ENCODE results near the gene SP1.

DNA sequence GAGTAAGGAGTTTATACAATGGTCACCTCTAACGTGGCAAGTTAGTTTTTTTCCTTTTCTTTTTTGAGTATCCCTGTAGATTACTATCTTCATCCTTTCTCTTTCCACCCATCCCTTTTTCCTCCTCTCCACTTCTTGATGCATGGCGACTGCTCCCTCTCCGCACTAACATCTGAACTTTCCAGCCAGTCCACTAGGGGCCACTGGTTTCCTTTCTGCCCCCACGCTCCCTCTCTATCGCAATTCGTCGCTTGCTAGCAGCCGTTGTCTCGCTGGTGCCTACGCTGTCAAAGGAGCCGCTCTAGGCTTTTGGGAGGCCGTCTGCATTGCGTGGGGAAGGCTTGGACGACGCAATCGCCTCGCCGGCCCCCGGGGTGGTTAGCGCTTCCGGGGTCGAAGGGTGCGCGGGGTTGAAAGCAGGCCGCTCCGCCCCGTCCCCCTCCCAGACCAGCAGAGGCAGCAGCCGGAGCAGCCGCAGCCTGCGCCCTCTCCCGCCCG, 71.7 kb downstream of the SP1 start, which contains the start of gene PCBP2:
- TF ChIP-seq, protein P1, sequence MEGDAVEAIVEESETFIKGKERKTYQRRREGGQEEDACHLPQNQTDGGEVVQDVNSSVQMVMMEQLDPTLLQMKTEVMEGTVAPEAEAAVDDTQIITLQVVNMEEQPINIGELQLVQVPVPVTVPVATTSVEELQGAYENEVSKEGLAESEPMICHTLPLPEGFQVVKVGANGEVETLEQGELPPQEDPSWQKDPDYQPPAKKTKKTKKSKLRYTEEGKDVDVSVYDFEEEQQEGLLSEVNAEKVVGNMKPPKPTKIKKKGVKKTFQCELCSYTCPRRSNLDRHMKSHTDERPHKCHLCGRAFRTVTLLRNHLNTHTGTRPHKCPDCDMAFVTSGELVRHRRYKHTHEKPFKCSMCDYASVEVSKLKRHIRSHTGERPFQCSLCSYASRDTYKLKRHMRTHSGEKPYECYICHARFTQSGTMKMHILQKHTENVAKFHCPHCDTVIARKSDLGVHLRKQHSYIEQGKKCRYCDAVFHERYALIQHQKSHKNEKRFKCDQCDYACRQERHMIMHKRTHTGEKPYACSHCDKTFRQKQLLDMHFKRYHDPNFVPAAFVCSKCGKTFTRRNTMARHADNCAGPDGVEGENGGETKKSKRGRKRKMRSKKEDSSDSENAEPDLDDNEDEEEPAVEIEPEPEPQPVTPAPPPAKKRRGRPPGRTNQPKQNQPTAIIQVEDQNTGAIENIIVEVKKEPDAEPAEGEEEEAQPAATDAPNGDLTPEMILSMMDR (IDR thresholded peaks at IDR 0.05 in 8 of 11, conservative IDR thresholded peaks at IDR 0.05 in 3 of 11), result peak; percentile 87 to 99 (median 95)
- TF ChIP-seq POLR2A (IDR thresholded peaks at IDR 0.05), result peak in 2 of 3 donors; percentile 47 to 64
- TF ChIP-seq POLR2AphosphoS5 (IDR thresholded peaks at IDR 0.05), result peak; percentile 95 to 99 (median 97)
